Uterus (tissue), 4 donors: Measurements from ENCODE around the gene MACROD1. TPM values are rescaled to one million over a fixed set of nuclear protein-coding genes. Genes with fewer than 3 reads are reported as not detected.

ENCODE experiments used
- DNase-seq, 2 donors: peaks; one replicate each; pipeline ENCODE4 v3.0.0-alpha.2; 2019 to 2020
- H3K27ac ChIP-seq, 2 donors: fragments of 200-600 bp; sonication (generic); 1 replicate in 1 of 2; 2 replicates in 1 of 2; pipeline ENCODE4 v1.5.1; 2016 to 2018
- H3K27me3 ChIP-seq, 2 donors: fragments of 200-600 bp; sonication (generic); one replicate each; pipeline ENCODE4 v1.5.1; 2018 to 2019; ENCODE audit warnings: control low read depth in 1 of 2
- H3K36me3 ChIP-seq, 2 donors: fragments of 200-600 bp; sonication (generic); one replicate each; pipeline ENCODE4 v1.5.1; 2019; ENCODE audit warnings: control low read depth in 1 of 2
- H3K4me1 ChIP-seq, 2 donors: fragments of 200-600 bp; sonication (generic); one replicate each; pipeline ENCODE4 v1.5.1; 2018 to 2019; ENCODE audit warnings: control low read depth in 1 of 2
- H3K4me3 ChIP-seq, 2 donors: fragments of 200-600 bp; sonication (generic); 1 replicate in 1 of 2; 2 replicates in 1 of 2; pipeline ENCODE4 v1.5.1; 2018 to 2019; ENCODE audit warnings: mild to moderate bottlenecking in 1 of 2
- H3K9me3 ChIP-seq, 2 donors: fragments of 200-600 bp; sonication (generic); one replicate each; pipeline ENCODE4 v1.5.1; 2019; ENCODE audit warnings: control low read depth in 1 of 2
- CTCF ChIP-seq, 4 experiments: fragments of 200-600 bp in 2 of 4; fragments of 450-650 bp in 2 of 4; sonication (generic) in 2 of 4; IDR thresholded peaks; one replicate each; pipeline ENCODE4 v1.5.1; 2016 to 2019; ENCODE audit warnings: antibody characterized with exemption in 4 of 4, mild to moderate bottlenecking in 2 of 4, moderate library complexity in 1 of 4
- POLR2A ChIP-seq, 2 donors: fragments of 450-650 bp; IDR thresholded peaks; one replicate each; pipeline ENCODE4 v1.6.1; 2016; ENCODE audit warnings: antibody characterized with exemption in 2 of 2, mild to moderate bottlenecking in 1 of 2, moderate library complexity in 1 of 2
- intact Hi-C: fragments of 100-400 bp; cut with DNase I; formaldehyde crosslinking; loops from one replicate; pipeline ENCODE4 v1.15.1; 2023; ENCODE audit warnings: low total_unique reads
- total RNA-seq, 4 donors: library from RNA; depleted of rRNA in 3 of 4; stranded (reverse); fragments of >200 nt in 3 of 4; gene quantifications; one replicate each; pipeline versions ENCODE4 v1.1.0 to v1.2.4, GENCODE V29; 2014 to 2023
- donor health status: DM: yes; HTN: yes; CAD: no.

The MACROD1 gene
- total RNA-seq, 4 donors from 2014 or later, result 1.8 to 27.1 (median 6.6) TPM

GRCh38 chr11:64208796-64209562 is 43.1 kb upstream of the MACROD1 start:
- H3K4me3 ChIP-seq, result no peak overlapping the region

GRCh38 chr11:64208086-64208795 is 42.3 kb upstream of the MACROD1 start:
- H3K27ac ChIP-seq, result peak overlapping the region; percentile 65 to 78
- intact Hi-C loops, result loop anchor here (5.0 kb wide), 1 partner anchor 89 kb away; no protein-coding TSS in a partner anchor
- TF ChIP-seq CTCF (IDR thresholded peaks at IDR 0.05) (no peak), POLR2A (IDR thresholded peaks at IDR 0.05) (no peak)
- H3K4me1 ChIP-seq, result no peaks in the 10 kb centered on the region
- no peak overlapping the region for H3K4me3 ChIP-seq
- no peaks in the 10 kb centered on the region for H3K9me3 ChIP-seq
- peak in 1 of 2 donors; percentile 18 for DNase-seq
- no peaks in the 10 kb centered on the region for H3K27me3 ChIP-seq
- no peaks in the 10 kb centered on the region for H3K36me3 ChIP-seq

More at GRCh38 chr11:64208796-64209562, 43.1 kb upstream of the MACROD1 start:
- Histone ChIP-seq H3K27me3 (no peaks in the 10 kb centered on the region), H3K4me1 (no peaks in the 10 kb centered on the region), H3K36me3 (no peaks in the 10 kb centered on the region), H3K27ac (peak overlapping the region; percentile 65 to 78), H3K9me3 (no peaks in the 10 kb centered on the region)
- intact Hi-C loops, result loop anchor here (5.0 kb wide), 1 partner anchor 88 kb away; no protein-coding TSS in a partner anchor
- TF ChIP-seq CTCF (IDR thresholded peaks at IDR 0.05) (no peak), POLR2A (IDR thresholded peaks at IDR 0.05) (no peak)
- no peak for DNase-seq

GRCh38 chr11:64207256-64208085 is 41.6 kb upstream of the MACROD1 start:
- Histone ChIP-seq H3K27me3 (no peaks in the 10 kb centered on the region), H3K36me3 (no peaks in the 10 kb centered on the region), H3K4me1 (no peaks in the 10 kb centered on the region), H3K4me3 (no peak overlapping the region), H3K27ac (peak overlapping the region; percentile 65 to 78), H3K9me3 (no peaks in the 10 kb centered on the region)
- intact Hi-C loops, result loop anchor here (5.0 kb wide), 1 partner anchor 90 kb away; no protein-coding TSS in a partner anchor
- DNase-seq, result peak; percentile 63 to 72
- no peak for TF ChIP-seq POLR2A (IDR thresholded peaks at IDR 0.05)
- TF ChIP-seq CTCF (IDR thresholded peaks at IDR 0.05), result no peak

GRCh38 chr11:64206457-64207255 is 40.7 kb upstream of the MACROD1 start, which contains the start of gene FERMT3:
Gene FERMT3 (plus strand): TSS chr11:64206721. CDS start chr11:64207365, 644 bp downstream.
- peak in 1 of 2 donors; percentile 34 for DNase-seq
- Histone ChIP-seq H3K9me3 (no peaks in the 10 kb centered on the region), H3K27me3 (no peaks in the 10 kb centered on the region), H3K4me1 (no peaks in the 10 kb centered on the region), H3K27ac (peak within 1 kb of the TSS; percentile 65 to 78), H3K4me3 (no peak within 1 kb of the TSS), H3K36me3 (no peaks in the 10 kb centered on the region)
- intact Hi-C loops, result loop anchor here (5.0 kb wide), 1 partner anchor 91 kb away; no protein-coding TSS in a partner anchor
- no peak for TF ChIP-seq POLR2A (IDR thresholded peaks at IDR 0.05)
- TF ChIP-seq CTCF (IDR thresholded peaks at IDR 0.05), result no peak
